ENCODE results near the gene TSPAN7. TPM values are rescaled to one million over a fixed set of nuclear protein-coding genes. Genes with fewer than 3 reads are reported as not detected.

Gene TSPAN7
- total and polyA plus RNA-seq, 2 donors (not counting 1 experiment from before 2014, with no cell fraction given): 0.03 TPM; not detected in 1

- H3K9me3 ChIP-seq (ENCODE audit: control insufficient read depth, insufficient read depth, low read depth, low read length): no peaks in the 10 kb centered on the region
- no peak overlapping the region for H3K4me2 ChIP-seq (ENCODE audit: extremely low read depth, insufficient read depth, low read length)
- H2AFZ ChIP-seq (ENCODE audit: low read length): no peak overlapping the region
- H3K4me3 ChIP-seq (replicated peaks in 1 of 4; ENCODE audit: control extremely low read depth in 1 of 4, insufficient read depth in 1 of 4, low read depth in 3 of 4, low read length in 4 of 4): no peak overlapping the region
- H4K20me1 ChIP-seq (ENCODE audit: control insufficient read depth, extremely low read depth, insufficient read depth, low read length): no peaks in the 10 kb centered on the region
- TF ChIP-seq EZH2 (IDR thresholded peaks at IDR 0.05; ENCODE audit: low read length, missing control alignments): no peak
- TF ChIP-seq, protein P1, sequence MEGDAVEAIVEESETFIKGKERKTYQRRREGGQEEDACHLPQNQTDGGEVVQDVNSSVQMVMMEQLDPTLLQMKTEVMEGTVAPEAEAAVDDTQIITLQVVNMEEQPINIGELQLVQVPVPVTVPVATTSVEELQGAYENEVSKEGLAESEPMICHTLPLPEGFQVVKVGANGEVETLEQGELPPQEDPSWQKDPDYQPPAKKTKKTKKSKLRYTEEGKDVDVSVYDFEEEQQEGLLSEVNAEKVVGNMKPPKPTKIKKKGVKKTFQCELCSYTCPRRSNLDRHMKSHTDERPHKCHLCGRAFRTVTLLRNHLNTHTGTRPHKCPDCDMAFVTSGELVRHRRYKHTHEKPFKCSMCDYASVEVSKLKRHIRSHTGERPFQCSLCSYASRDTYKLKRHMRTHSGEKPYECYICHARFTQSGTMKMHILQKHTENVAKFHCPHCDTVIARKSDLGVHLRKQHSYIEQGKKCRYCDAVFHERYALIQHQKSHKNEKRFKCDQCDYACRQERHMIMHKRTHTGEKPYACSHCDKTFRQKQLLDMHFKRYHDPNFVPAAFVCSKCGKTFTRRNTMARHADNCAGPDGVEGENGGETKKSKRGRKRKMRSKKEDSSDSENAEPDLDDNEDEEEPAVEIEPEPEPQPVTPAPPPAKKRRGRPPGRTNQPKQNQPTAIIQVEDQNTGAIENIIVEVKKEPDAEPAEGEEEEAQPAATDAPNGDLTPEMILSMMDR (conservative IDR thresholded peaks at IDR 0.05 in 1 of 2, IDR thresholded peaks at IDR 0.05 in 1 of 2; ENCODE audit: low read depth in 1 of 2, low read length in 2 of 2): no peak
- no peaks in the 10 kb centered on the region for H3K36me3 ChIP-seq (ENCODE audit: control insufficient read depth, insufficient read depth, low read length)
- DNase-seq (ENCODE audit: low read depth in 2 of 2): no peak
- H3K4me1 ChIP-seq (ENCODE audit: control insufficient read depth, extremely low read depth, insufficient read depth, low read length): no peaks in the 10 kb centered on the region
- H3K79me2 ChIP-seq (ENCODE audit: control insufficient read depth, insufficient read depth, low read length): no peaks in the 10 kb centered on the region
- no peak overlapping the region for H3K9ac ChIP-seq (ENCODE audit: insufficient read depth, low read length)
- no peak overlapping the region for H3K27ac ChIP-seq (ENCODE audit: insufficient read depth, low read length)
- no peaks in the 10 kb centered on the region for H3K27me3 ChIP-seq (ENCODE audit: control insufficient read depth, insufficient read depth, low read length)
Measured at GRCh38 chrX:38628587-38628986, 67.2 kb downstream of the TSPAN7 start.

DNA sequence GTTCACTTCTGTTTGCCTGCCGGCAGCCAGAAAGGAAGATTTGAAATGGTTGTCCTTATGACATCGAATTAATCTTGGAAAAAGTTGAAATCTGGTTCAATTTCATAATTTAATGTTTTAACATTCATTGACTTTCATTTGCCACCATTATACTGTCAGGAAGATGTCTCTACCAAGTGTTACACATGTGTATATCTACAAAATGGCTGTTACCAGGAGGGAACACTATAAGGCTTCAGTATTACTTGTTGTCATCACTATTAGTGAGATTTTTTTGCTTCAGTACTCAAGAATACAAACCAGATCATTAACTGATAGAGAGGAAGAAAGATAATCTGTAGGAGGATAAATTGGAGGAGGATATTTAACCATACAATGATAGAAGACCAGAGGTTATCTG, 71.2 kb downstream of the TSPAN7 start:
- no peak overlapping the region for H3K27ac ChIP-seq (ENCODE audit: insufficient read depth, low read length)
- no peak for DNase-seq (ENCODE audit: low read depth in 2 of 2)
- H3K4me3 ChIP-seq (replicated peaks in 1 of 4; ENCODE audit: control extremely low read depth in 1 of 4, insufficient read depth in 1 of 4, low read depth in 3 of 4, low read length in 4 of 4): no peak overlapping the region
- no peaks in the 10 kb centered on the region for H3K36me3 ChIP-seq (ENCODE audit: control insufficient read depth, insufficient read depth, low read length)
- H3K79me2 ChIP-seq (ENCODE audit: control insufficient read depth, insufficient read depth, low read length): no peaks in the 10 kb centered on the region
- H2AFZ ChIP-seq (ENCODE audit: low read length): no peak overlapping the region
- no peak overlapping the region for H3K9ac ChIP-seq (ENCODE audit: insufficient read depth, low read length)
- no peak overlapping the region for H3K4me2 ChIP-seq (ENCODE audit: extremely low read depth, insufficient read depth, low read length)
- H3K4me1 ChIP-seq (ENCODE audit: control insufficient read depth, extremely low read depth, insufficient read depth, low read length): no peaks in the 10 kb centered on the region
- H4K20me1 ChIP-seq (ENCODE audit: control insufficient read depth, extremely low read depth, insufficient read depth, low read length): no peaks in the 10 kb centered on the region
- H3K27me3 ChIP-seq (ENCODE audit: control insufficient read depth, insufficient read depth, low read length): no peaks in the 10 kb centered on the region
- TF ChIP-seq, protein P1 (conservative IDR thresholded peaks at IDR 0.05 in 1 of 2, IDR thresholded peaks at IDR 0.05 in 1 of 2; ENCODE audit: low read depth in 1 of 2, low read length in 2 of 2): no peak
- no peak for TF ChIP-seq EZH2 (IDR thresholded peaks at IDR 0.05; ENCODE audit: low read length, missing control alignments)
- H3K9me3 ChIP-seq (ENCODE audit: control insufficient read depth, insufficient read depth, low read depth, low read length): no peaks in the 10 kb centered on the region

- no peak overlapping the region for H3K27ac ChIP-seq (ENCODE audit: insufficient read depth, low read length)
- no peak overlapping the region for H3K4me2 ChIP-seq (ENCODE audit: extremely low read depth, insufficient read depth, low read length)
- H3K9ac ChIP-seq (ENCODE audit: insufficient read depth, low read length): no peak overlapping the region
- no peak overlapping the region for H2AFZ ChIP-seq (ENCODE audit: low read length)
- H4K20me1 ChIP-seq (ENCODE audit: control insufficient read depth, extremely low read depth, insufficient read depth, low read length): no peaks in the 10 kb centered on the region
- H3K4me3 ChIP-seq (replicated peaks in 1 of 4; ENCODE audit: control extremely low read depth in 1 of 4, insufficient read depth in 1 of 4, low read depth in 3 of 4, low read length in 4 of 4): no peak overlapping the region
- DNase-seq (ENCODE audit: low read depth in 2 of 2): no peak
- H3K27me3 ChIP-seq (ENCODE audit: control insufficient read depth, insufficient read depth, low read length): no peaks in the 10 kb centered on the region
- TF ChIP-seq, protein P1 (conservative IDR thresholded peaks at IDR 0.05 in 1 of 2, IDR thresholded peaks at IDR 0.05 in 1 of 2; ENCODE audit: low read depth in 1 of 2, low read length in 2 of 2): no peak
- TF ChIP-seq EZH2 (IDR thresholded peaks at IDR 0.05; ENCODE audit: low read length, missing control alignments): no peak
- H3K36me3 ChIP-seq (ENCODE audit: control insufficient read depth, insufficient read depth, low read length): no peaks in the 10 kb centered on the region
- H3K4me1 ChIP-seq (ENCODE audit: control insufficient read depth, extremely low read depth, insufficient read depth, low read length): no peaks in the 10 kb centered on the region
- H3K9me3 ChIP-seq (ENCODE audit: control insufficient read depth, insufficient read depth, low read depth, low read length): no peaks in the 10 kb centered on the region
- H3K79me2 ChIP-seq (ENCODE audit: control insufficient read depth, insufficient read depth, low read length): no peaks in the 10 kb centered on the region
Measured at GRCh38 chrX:38634665-38635064, 73.3 kb downstream of the TSPAN7 start.
